HG03175 (cell line): ENCODE results near the gene ERCC3.
"Not testable (repeated sequence)": the region's sequence is repeated elsewhere in the genome, so short reads cannot be mapped to it uniquely, and the experiment has no call there.

ENCODE experiments used
- ATAC-seq: cut with Tn5 transposase; IDR thresholded peaks from one replicate; pipeline ENCODE4 v1.9.1; 2021; ENCODE audit warnings: mild to moderate bottlenecking, moderate library complexity; ENCODE audit not compliant: unreplicated experiment

The ERCC3 gene

GRCh38 chr2:127280693-127281092, 13.3 kb downstream of the ERCC3 start:
- ATAC-seq = no peak

- ATAC-seq = no peak
Measured at GRCh38 chr2:127279781-127280180, 14.2 kb downstream of the ERCC3 start.

GRCh38 chr2:127278959-127279358, 15.0 kb downstream of the ERCC3 start:
- ATAC-seq = no peak

DNA sequence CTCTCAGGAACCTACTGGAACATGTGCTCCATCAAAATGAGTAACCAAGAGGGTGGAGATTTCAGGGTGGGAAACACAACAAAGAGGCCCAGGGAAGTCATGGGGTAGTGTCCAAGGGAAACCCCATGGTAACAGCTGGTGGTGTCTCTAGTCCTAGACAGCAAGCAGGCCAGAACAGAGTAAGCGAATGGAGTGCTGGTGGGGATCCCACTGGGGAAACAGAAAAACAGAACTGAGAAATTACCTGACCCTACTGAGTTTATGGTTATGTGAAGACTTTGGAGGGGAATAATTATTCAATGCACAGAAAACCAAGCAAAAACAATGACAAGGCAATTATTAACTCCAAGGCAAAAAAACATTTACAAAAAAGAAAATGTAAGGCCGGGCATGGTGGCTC, 16.9 kb downstream of the ERCC3 start:
- ATAC-seq = peak; percentile 68

GRCh38 chr2:127275789-127276188, 18.2 kb downstream of the ERCC3 start:
- ATAC-seq = no peak

GRCh38 chr2:127275356-127275755, 18.6 kb downstream of the ERCC3 start:
- ATAC-seq = no peak

DNA sequence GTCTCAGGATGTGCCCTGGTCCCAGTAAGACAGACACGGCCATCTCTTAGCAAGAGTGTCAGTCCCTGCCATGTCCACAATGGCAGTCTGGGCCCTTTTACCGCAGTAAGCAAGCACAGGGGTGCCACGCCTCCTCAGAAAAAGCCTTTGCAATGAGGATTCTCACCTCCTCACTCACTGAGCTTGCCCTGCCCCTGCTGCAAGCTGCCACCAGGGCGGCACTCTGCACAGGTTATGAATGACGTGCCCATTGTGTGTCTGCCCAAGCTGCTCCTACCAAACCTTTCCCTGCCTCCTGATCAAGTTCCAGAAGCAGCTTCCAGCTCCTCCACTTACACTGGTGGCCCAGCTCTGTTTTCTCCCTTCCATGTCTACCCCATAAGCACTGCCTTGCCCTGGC, 23.3 kb downstream of the ERCC3 start:
- no peak for ATAC-seq

DNA sequence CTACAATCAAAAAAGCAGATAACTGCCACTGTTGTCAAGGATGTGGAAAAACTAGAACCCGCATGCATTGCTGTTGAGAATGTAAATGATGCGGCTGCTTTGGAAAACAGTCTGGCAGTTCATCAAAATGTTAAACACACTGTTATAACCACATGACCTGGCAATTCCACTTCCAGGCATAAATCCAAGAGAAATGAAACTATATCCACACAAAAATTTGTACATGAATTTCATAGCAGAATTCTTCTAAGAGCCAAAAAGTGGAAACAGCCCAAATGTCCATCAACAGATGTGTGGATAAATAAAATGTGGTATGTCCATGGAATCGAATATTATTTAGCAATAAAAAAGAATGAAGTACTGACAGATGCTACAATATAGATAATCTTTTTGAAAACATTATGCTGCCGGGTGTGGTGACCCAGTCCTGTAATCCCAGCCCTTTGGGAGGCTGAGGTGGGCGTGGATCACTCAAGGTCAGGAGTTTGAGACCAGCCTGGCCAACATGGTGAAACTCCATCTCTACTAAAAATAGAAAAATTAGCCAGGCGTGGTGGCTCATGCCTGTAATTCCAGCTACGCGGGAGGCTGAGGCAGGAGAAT, 32.0 kb downstream of the ERCC3 start:
- ATAC-seq = no peak

DNA sequence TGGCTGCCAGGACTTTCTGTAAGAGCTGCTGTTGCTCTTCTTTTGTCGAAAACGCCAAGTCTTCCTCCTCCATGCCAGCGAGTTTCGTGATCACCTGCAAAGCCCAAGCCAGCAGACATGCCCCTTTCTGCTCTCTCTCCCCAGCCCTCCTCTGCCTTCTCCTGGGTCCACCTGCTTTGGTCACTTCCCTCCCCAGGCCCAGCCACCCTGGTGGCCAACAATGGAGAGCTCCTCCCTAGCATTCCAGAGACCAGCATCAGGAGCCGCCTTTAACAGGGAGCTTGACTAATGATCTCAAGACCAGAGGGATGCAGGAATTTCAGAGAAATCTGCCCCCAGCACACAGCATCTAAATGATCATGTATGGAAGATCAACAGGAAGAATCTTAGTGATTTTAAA, 34.6 kb downstream of the ERCC3 start:
- no peak for ATAC-seq

- no peak for ATAC-seq
Measured at GRCh38 chr2:127256866-127257265, 37.1 kb downstream of the ERCC3 start.

DNA sequence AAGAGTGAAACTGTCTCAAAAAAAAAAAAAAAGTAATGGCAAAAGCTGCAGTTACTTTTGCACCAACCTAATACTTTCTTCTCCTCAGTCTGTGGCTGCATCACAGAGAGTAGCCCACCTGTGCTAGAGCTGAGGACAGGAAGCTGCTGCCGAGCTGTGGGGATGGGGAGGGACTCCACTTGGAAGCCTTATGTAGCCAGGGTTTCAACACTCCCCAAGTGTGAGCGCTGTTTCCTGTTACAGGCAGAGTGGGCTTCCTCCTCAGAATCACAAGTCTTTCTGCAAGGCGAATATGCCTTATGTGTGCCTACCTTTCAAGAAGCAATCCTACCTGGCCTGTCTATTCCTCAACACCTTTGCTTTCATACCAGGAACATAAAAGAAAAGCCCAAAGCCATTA, 37.6 kb downstream of the ERCC3 start:
- ATAC-seq = no peak

GRCh38 chr2:127255721-127256120, 38.2 kb downstream of the ERCC3 start:
- ATAC-seq = no peak

- ATAC-seq = no peak
Measured at GRCh38 chr2:127255146-127255545, 38.8 kb downstream of the ERCC3 start.

GRCh38 chr2:127254386-127254981, 39.5 kb downstream of the ERCC3 start:
- ATAC-seq = no peak

GRCh38 chr2:127241184-127241583, 52.8 kb downstream of the ERCC3 start:
- not testable (repeated sequence) for ATAC-seq

DNA sequence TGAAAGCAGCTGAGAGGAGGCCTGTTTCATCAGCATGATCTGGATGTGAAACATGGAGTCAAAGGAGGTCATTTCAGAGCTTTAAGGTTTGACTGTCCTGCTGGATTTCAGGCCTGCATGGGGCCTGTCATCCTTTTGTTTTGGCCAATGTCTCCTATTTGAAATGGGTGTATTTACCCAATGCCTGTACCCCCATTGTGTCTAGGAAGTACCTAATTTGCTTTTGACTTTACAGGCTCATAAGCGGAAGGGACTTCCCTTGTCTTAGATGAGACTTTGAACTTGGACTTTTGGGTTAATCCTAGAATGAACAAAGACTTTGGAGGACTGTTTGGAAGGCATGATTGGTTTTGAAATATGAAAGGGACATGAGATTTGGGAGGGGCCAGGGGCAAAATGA, 54.5 kb downstream of the ERCC3 start:
- no peak for ATAC-seq

DNA sequence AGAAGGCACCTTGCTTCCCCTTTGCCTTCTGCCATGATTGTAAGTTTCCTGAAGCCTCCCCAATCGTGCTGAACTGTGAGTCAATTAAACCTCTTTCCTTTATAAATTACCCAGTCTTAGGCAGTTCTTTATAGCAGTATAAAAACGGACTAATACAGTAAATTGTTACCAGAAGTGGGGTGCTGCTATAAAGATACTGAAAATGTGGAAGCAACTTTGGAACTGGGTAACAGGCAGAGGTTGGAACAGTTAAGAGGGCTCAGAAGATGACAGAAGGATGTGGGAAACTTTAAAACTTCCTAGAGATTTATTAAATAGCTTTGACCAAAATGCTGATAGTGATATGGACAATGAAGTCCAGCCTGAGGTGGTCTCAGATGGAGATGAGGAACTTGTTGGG, 56.2 kb downstream of the ERCC3 start:
- not testable (repeated sequence) for ATAC-seq

DNA sequence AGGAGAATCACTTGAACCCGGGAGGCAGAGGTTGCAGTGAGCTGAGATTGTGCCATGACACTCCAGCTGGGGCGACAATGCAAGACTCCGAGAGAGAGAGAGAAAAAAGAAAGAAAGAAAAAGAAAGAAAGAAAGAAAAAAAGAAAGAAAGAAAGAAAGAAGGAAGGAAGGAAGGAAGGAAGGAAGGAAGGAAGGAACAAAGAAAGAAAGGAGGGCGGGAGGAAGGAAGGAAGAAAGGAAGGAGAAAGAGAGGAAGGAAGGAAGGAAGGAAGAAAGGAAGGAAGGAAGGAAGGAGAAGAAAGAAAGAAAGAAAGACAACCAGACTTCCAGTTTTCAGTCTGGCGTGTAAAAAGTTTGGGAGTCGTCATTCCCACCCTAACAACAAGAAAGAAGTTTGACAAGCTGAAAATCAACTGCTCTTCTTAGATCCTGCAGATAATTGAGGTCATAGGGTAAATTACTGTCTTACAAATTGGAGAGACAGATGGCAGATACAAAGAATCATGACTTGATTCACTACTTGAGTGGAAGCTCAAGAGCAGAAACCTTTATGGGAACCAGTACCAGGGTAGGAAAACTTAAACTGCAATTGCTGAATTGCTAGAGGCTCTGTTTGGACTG, 58.8 kb downstream of the ERCC3 start:
- ATAC-seq = no peak

- no peak for ATAC-seq
Measured at GRCh38 chr2:127233710-127234109, 60.2 kb downstream of the ERCC3 start.

GRCh38 chr2:127231130-127231865, 62.6 kb downstream of the ERCC3 start:
- ATAC-seq = no peak

- no peak for ATAC-seq
Measured at GRCh38 chr2:127229555-127229954, 64.4 kb downstream of the ERCC3 start.

- no peak for ATAC-seq
Measured at GRCh38 chr2:127228102-127228501, 65.8 kb downstream of the ERCC3 start.
